Activated CD4-positive, alpha-beta T cell treated with anti-CD3 and anti-CD28 coated beads, Interleukin-2, amount 10 ng/mL, durations not matched to agents 24 days and 14 days (primary cell): ENCODE measurements around the gene MICAL1. TPM values are rescaled to one million over a fixed set of nuclear protein-coding genes. Genes with fewer than 3 reads are reported as not detected.

Experiments
- DNase-seq: peaks from one replicate; pipeline ENCODE4 v3.0.0; 2022
- H3K27ac Mint-ChIP-seq: one replicate; pipeline ENCODE4 v1.8.0; 2022; ENCODE audit warnings: mild to moderate bottlenecking, mixed read lengths
- H3K27me3 Mint-ChIP-seq: one replicate; pipeline ENCODE4 v1.8.0; 2022; ENCODE audit warnings: mixed read lengths
- H3K36me3 Mint-ChIP-seq: one replicate; pipeline ENCODE4 v1.8.0; 2022; ENCODE audit warnings: low read depth, mild to moderate bottlenecking, mixed read lengths
- H3K4me1 Mint-ChIP-seq: one replicate; pipeline ENCODE4 v1.8.0; 2021; ENCODE audit warnings: mixed read lengths
- H3K4me3 Mint-ChIP-seq: one replicate; pipeline ENCODE4 v1.8.0; 2022; ENCODE audit warnings: mild to moderate bottlenecking, moderate library complexity, mixed read lengths
- H3K9me3 Mint-ChIP-seq: one replicate; pipeline ENCODE4 v1.8.0; 2021; ENCODE audit warnings: mixed read lengths
- intact Hi-C: fragments of 100-400 bp; cut with micrococcal nuclease; formaldehyde crosslinking; loops from one replicate; pipeline ENCODE4 v1.15.1; 2023
- total RNA-seq: library from RNA; stranded (reverse); gene quantifications from 2 replicates; pipeline ENCODE4 v1.2.3, GENCODE V29; 2022

MICAL1 gene
- total RNA-seq, 1 donor from 2014 or later, result 42.5 TPM

DNA sequence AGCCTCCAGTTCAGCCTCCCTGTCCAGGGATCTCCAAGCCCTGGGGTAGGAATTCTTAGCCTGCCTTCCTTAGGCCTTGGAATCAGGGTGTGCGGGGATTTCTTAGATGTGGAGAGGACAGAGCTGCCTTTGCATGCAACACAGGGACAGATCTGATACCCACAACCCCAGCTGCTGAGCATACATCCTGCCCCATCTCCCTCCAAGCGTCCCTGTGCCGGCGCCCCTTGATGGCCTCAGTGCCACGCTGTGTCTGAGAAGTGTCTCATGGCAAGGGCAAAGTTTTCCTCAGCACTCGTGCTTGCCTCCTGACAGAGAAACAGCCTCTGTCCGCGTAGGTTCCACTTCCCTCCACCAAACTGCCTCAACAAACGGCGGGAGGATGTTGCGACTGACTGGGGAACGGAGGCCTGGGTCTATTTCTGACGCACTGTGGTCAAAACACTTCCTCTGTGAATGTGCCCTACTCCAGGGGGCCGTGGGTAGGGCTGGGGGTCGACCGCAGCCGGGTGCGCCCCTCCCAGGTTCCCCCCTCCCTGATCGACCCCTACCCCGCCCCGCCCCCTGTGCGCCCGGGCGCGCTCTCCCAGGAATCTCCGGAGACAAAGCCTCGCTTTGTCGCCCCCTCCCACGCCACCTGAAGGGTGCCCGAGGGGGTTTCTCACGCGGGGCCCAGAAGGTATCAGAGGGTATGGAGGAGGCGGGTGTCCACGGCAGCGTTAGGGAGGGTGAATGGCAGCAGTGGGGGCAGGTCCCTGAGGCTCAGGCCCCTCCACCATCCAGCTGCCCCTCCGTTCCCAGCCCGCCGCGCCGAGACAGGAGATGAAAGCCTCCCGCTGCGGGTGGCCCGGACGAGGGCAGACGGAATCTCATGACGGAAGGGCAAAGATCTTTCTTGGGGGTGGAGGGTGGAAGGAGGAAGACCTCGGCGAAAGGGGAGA, 806 bp downstream of the MICAL1 start:
- intact Hi-C loops, result loop anchor here (1.0 to 10.0 kb wide), 5 partner anchors 13 to 357 kb away; partner anchors contain the start of genes AK9, CD164, CEP57L1 and FIG4
- peaks cover 64% of the 10 kb centered on the region for H3K4me1 Mint-ChIP-seq
- H3K36me3 Mint-ChIP-seq, result peaks cover 37% of the 10 kb centered on the region
- peak overlapping the region; percentile 98 for H3K4me3 Mint-ChIP-seq
- DNase-seq, result peak; percentile 90
- H3K27ac Mint-ChIP-seq, result peak overlapping the region; percentile 95
- H3K9me3 Mint-ChIP-seq, result no peaks in the 10 kb centered on the region
- no peaks in the 10 kb centered on the region for H3K27me3 Mint-ChIP-seq

DNA sequence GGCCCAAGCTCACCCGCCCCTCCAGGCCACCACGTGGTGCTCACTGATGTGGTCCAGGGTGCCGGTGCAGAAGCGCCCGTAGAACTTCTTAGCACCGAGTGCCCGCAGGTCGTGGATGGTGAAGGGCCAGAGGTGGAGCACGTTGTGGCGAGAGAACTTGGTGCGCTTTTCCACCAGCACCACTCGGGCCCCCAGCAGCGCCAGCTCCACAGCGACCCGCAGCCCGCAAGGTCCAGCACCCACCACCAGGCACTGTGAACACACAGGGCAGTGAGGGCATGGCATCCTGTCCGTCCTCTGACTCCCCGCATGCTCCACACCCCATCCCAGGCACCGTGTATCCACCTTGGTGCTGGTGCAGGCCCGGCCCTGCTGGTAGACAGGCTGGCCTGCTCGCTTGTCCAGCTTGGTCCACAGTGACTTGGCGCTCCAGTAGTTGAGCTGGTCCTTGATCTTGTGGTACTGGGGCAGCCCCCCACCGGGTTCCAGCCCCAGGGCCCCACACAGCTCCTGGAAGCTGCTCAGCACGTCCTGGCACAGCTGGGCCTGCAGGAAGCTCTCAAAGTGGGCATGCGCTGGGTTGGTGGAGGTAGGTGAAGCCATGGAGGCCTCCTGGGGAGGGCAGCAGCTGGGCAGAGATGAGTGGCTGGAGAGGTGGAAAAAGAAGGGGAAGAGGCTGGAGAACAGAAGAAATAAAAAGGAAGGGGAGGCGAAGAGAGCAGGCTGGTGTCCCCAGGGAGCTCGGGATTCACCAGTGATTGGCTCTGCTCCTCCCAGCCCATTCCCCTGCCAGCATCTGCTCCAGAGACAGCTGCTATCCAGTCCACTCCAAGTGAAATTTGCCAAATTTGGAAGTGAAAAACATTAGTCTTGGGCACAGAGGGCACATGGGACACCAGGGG, 1.7 kb downstream of the MICAL1 start:
- H3K27ac Mint-ChIP-seq, result peak overlapping the region; percentile 95
- H3K36me3 Mint-ChIP-seq, result peaks cover 33% of the 10 kb centered on the region
- H3K27me3 Mint-ChIP-seq, result no peaks in the 10 kb centered on the region
- peak overlapping the region; percentile 98 for H3K4me3 Mint-ChIP-seq
- DNase-seq, result no peak
- H3K9me3 Mint-ChIP-seq, result no peaks in the 10 kb centered on the region
- peaks cover 60% of the 10 kb centered on the region for H3K4me1 Mint-ChIP-seq
- intact Hi-C loops, result loop anchor here (1.0 to 10.0 kb wide), 3 partner anchors 13 to 241 kb away; partner anchors contain the start of genes AK9, CD164 and FIG4

DNA sequence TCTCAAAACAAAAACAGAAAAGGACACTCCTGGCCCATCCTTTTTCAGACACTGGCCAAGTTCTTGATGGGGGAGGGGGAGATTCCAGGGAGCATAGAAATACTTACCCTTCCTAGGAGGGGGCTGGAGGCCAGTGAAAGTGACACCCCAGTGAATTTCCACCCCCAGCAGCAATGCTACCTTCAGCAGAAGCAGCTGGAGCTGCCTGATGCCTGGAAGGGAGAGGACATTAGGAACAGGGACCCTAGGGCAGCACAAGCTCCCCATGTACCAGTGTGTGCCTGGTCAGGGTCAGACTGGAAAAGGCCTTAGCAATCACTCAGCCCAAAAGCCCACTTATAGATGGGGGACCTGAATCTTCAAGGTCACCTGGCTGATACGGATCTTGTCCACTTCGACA, 2.4 kb downstream of the MICAL1 start:
- Mint-ChIP-seq H3K4me1 (peaks cover 58% of the 10 kb centered on the region), H3K9me3 (no peaks in the 10 kb centered on the region)
- intact Hi-C loops, result loop anchor here (10.0 kb wide), 1 partner anchor 242 kb away; the partner anchor contains the start of genes AK9 and FIG4

DNA sequence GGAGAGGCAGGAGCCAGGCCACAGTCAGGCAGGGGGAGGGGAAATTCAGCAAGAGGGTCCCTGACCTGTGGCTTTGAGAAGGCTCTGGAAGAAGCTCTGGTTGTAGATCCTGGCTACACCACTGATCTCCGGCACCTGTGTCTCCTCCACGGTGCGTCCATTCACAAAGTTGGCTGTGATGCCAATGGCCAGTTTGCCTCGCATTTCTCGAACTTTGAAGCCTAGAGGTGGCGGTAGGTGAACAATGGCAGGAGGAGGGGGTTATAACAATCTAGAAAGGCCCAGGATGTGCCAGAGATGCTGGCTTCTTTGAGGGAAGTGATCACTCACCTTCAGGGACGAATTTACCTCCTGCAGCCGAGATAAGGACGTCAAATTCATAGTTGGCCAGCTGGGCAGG, 3.4 kb downstream of the MICAL1 start:
- intact Hi-C loops, result loop anchor here (10.0 kb wide), 1 partner anchor 243 kb away; the partner anchor contains the start of genes AK9 and FIG4
- Mint-ChIP-seq H3K36me3 (peaks cover 37% of the 10 kb centered on the region), H3K4me3 (no peak overlapping the region), H3K27ac (no peak overlapping the region), H3K9me3 (no peaks in the 10 kb centered on the region), H3K27me3 (no peaks in the 10 kb centered on the region), H3K4me1 (peaks cover 51% of the 10 kb centered on the region)
- no peak for DNase-seq

More for the DNA sequence above, 2.4 kb downstream of the MICAL1 start:
- no peaks in the 10 kb centered on the region for H3K27me3 Mint-ChIP-seq
- H3K27ac Mint-ChIP-seq, result no peak overlapping the region
- H3K4me3 Mint-ChIP-seq, result peak overlapping the region; percentile 98
- no peak for DNase-seq
- H3K36me3 Mint-ChIP-seq, result peaks cover 34% of the 10 kb centered on the region

DNA sequence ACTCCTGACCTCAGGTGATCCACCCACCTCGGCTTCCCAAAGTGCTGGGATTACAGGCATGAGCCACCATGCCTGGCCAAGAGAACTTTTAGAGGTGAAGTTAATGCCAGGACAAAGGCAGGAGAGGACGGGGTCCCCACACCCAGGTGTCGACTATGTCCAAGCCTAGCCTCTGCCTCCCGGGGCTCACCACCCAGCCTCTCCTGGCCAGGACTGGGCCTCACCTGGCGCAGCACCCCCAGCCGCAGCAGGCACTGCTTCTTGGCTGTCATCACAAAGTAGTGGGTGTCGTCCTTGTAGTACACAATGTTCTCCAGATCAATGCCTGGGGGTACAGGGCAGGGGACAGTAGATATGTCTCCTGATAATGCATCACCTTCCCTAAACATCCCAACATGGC, 4.2 kb downstream of the MICAL1 start:
- Mint-ChIP-seq H3K4me1 (peaks cover 45% of the 10 kb centered on the region), H3K36me3 (peaks cover 41% of the 10 kb centered on the region), H3K4me3 (no peak overlapping the region), H3K9me3 (no peaks in the 10 kb centered on the region), H3K27me3 (no peaks in the 10 kb centered on the region), H3K27ac (no peak overlapping the region)
- intact Hi-C loops, result loop anchor here (10.0 kb wide), 1 partner anchor 243 kb away; the partner anchor contains the start of genes AK9 and FIG4
- no peak for DNase-seq

DNA sequence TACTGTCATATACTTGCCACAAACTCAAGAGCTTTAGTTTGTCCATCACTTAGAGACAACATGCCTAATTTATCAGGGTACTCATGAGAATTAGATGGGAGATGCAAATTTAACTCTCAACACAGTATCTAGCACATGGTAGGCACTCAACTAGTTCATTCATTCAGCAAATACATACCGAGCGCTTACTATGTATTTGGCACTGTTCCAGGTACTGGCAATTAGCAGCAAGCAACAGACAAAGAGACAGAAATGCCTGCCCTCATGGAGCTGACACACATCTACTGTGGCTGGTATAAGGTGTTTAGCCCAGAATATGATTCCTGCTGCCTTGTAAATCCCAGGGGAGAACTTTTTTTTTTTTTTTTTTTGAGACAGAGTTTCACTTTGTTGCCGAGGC, 4.8 kb downstream of the MICAL1 start:
- H3K9me3 Mint-ChIP-seq, result no peaks in the 10 kb centered on the region
- H3K27ac Mint-ChIP-seq, result no peak overlapping the region
- intact Hi-C loops, result loop anchor here (10.0 kb wide), 1 partner anchor 244 kb away; the partner anchor contains the start of genes AK9 and FIG4
- peaks cover 43% of the 10 kb centered on the region for H3K36me3 Mint-ChIP-seq
- DNase-seq, result no peak
- peaks cover 43% of the 10 kb centered on the region for H3K4me1 Mint-ChIP-seq
- no peaks in the 10 kb centered on the region for H3K27me3 Mint-ChIP-seq
- no peak overlapping the region for H3K4me3 Mint-ChIP-seq

DNA sequence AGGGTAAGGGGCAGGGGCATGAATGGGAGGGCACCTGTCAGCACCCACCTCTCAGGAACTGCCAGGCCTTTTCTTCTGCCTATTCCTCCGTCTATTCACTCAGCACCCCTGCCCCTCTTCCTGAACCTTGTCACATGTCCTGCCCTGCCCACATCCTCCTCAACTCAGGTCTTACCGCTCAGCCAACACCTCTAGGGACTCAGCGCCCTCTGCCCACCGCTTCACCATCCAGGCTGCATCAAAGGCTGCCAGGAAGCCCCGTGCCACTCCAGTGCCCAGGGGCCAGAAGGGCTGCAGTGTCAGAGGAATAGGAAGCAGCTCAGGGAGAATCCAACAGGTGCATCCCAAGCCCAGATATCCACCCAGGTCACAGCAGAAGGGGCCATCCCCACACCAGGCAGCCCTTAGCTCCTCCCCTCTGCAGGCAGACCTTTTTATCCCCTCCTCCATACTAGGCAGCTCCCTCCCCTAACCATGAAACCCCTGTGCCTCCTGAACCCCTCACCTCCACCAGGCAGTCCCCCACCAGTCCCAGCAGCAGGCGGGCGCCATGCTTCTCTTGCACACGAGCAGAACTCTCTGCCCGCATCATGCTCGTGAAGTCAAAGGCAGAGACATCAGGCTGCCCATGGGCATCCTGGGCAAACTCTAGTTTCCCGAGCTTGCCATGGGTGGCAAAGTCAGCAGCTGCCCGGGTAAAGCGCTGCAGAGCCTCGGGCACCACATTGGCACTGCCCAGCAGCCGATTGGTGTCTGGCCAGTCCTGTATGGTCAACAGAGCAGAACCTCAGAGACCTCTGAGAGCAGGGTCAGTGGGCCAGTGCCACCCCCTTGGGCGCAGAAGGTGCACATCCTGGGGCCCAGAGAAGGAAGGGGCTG, 5.5 kb downstream of the MICAL1 start:
- Mint-ChIP-seq H3K27ac (peak overlapping the region; percentile 10), H3K4me3 (peak overlapping the region; percentile 52), H3K36me3 (peaks cover 46% of the 10 kb centered on the region), H3K4me1 (peaks cover 44% of the 10 kb centered on the region), H3K27me3 (no peaks in the 10 kb centered on the region), H3K9me3 (no peaks in the 10 kb centered on the region)
- DNase-seq, result peak; percentile 75
- intact Hi-C loops, result loop anchor here (10.0 kb wide), 1 partner anchor 245 kb away; the partner anchor contains the start of genes AK9 and FIG4

DNA sequence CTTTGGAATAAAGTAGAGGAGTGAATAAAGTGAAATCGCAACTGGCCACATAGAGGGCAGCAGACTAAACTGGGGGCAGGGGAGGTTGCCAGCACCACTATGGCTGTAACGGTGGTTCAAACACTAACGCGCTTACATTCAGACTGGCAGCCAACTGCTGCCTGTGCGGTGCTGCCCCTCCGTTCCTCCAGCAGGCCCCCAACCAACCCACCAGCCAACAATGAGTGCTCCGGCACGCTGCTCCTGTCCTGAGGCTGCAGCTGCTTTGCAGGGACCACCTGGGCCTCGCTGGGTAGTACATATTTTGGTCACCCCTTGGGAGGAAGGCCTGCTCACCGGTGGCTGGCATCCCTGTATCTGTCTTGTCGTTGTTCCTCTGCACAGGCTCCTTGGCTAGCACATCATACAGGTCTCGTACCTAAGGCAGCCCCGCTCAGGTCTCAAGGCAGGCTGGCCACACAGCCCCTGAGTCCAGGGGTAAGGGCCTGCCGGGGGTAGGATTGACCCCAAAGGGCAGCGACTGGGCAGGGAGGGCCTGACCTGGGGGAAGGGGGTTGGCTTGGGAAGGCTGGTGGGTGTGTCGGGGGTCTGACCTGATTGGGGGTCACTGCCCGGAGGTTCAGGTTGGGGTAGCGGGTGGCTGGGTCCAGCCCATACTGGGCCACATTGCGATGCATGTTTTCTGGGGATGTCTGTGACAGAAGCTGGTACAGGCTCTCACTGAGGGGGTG, 6.3 kb downstream of the MICAL1 start:
- Mint-ChIP-seq H3K4me1 (peaks cover 38% of the 10 kb centered on the region), H3K9me3 (no peaks in the 10 kb centered on the region), H3K27me3 (no peaks in the 10 kb centered on the region), H3K36me3 (peaks cover 42% of the 10 kb centered on the region), H3K4me3 (no peak overlapping the region), H3K27ac (peak overlapping the region; percentile 10)
- intact Hi-C loops, result no loop called here
- DNase-seq, result no peak

DNA sequence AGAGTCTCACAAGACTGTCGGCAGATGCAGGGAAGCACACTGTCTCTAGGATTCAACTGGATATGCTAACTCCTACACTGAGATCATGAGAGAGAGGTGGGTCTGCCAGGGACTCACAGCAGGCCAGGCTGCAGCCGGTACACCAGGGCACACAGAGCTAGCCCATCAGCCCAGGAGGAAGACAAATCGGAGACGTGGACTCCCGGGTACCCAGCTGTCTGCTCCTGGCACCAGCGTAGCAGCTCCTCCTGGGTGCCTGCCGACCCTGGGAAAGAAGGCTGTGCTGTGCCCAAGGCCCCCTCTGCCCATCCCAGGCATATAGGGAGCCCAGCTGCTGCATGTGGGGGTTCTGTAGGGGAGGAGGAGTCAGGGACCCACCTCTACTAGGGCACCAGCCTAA, 7.0 kb downstream of the MICAL1 start:
- peaks cover 34% of the 10 kb centered on the region for H3K4me1 Mint-ChIP-seq
- intact Hi-C loops, result no loop called here
- DNase-seq, result no peak
- peak overlapping the region; percentile 46 for H3K27ac Mint-ChIP-seq
- no peaks in the 10 kb centered on the region for H3K9me3 Mint-ChIP-seq
- peaks cover 40% of the 10 kb centered on the region for H3K36me3 Mint-ChIP-seq
- no peaks in the 10 kb centered on the region for H3K27me3 Mint-ChIP-seq
- H3K4me3 Mint-ChIP-seq, result no peak overlapping the region

DNA sequence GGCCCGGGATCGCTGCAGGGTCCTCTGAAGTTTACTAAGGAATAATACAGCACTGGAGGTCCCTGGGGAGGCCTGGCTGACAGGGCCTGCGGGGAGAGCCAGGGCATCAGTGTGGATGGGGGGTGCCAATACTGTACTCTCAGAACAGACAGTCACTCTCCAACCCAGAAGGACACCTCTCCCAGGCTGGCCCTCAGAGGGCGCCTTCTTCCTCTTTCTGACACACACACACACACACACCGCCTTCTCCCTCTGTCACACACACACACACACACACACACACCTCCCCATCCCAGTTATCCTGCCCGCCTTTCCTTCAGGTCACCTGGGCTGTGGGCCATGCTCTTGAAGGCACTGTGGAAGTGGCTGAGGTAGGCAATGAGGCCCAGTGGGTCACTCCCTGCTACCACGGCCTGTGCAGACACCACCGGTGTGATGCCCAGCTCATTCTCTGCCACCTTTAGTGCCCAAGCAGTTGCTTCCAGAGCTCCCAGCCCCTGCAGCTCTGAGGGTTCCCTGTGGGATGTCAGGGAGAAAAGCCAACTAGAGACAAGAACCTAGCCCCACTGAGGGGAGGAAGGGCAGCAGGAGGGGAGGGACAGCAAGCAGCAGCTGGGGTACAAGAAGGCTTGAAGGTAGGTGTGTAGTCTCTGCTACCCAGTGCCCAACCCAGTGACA, 7.6 kb downstream of the MICAL1 start:
- intact Hi-C loops, result no loop called here
- peak overlapping the region; percentile 46 for H3K27ac Mint-ChIP-seq

DNA sequence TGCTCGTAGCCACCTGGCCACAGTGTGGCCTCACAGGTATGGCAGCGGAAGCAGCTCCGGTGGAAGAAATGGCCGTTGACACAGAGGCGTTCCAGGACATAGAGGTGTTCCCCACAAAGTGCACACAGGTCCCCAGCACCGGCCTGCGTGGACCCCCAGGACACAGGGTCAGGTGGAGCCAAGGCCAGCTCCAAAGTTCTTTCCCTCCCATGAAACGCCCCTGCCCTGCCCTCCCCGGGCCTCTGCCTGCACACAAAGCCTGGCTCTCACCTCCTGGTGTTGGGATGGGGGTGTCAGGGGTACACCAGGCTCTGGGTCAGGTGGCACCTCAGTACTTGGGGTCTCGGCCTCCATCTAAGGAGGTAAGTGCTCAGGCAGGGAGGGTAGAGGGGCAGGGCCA, 8.5 kb downstream of the MICAL1 start:
- intact Hi-C loops, result no loop called here
- no peak for DNase-seq
- Mint-ChIP-seq H3K27me3 (no peaks in the 10 kb centered on the region), H3K4me3 (no peak overlapping the region), H3K4me1 (peaks cover 40% of the 10 kb centered on the region), H3K27ac (no peak overlapping the region), H3K9me3 (no peaks in the 10 kb centered on the region), H3K36me3 (peaks cover 47% of the 10 kb centered on the region)

More for the DNA sequence above, 7.6 kb downstream of the MICAL1 start:
- Mint-ChIP-seq H3K27me3 (no peaks in the 10 kb centered on the region), H3K36me3 (peaks cover 46% of the 10 kb centered on the region), H3K4me1 (peaks cover 37% of the 10 kb centered on the region), H3K4me3 (no peak overlapping the region), H3K9me3 (no peaks in the 10 kb centered on the region)
- DNase-seq, result no peak

DNA sequence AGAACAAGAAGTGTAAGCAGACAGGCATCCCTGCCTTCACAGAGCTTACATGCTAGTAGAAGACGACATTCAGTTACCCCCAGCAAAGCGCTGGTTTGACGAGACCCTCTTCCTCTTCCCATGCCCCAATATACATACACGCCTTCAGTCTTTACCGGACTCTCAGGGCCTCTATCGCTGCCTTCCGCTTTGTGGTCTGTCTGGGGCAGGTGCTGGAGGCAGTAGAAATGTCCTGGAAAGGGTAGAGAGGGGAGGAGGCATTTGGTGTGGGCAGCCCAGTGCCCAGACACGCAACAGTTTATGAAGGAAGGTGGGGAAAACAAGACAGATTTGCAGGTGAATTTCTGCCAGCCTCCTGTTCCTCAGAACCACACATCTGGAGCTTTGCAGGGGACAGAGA, 9.0 kb downstream of the MICAL1 start:
- intact Hi-C loops, result no loop called here
- H3K27ac Mint-ChIP-seq, result no peak overlapping the region

More for the DNA sequence above, 9.0 kb downstream of the MICAL1 start:
- Mint-ChIP-seq H3K36me3 (peaks cover 47% of the 10 kb centered on the region), H3K9me3 (no peaks in the 10 kb centered on the region), H3K27me3 (no peaks in the 10 kb centered on the region), H3K4me3 (no peak overlapping the region), H3K4me1 (peaks cover 41% of the 10 kb centered on the region)
- DNase-seq, result no peak
